ELF-1 (cell line): Measurements from ENCODE around the gene FLNB.

Experiments
- DNase-seq: peaks from one replicate; pipeline ENCODE4 v3.0.0-alpha.2; 2016; ENCODE audit warnings: low read depth, low spot score

Gene FLNB

GRCh38 chr3:58008141-58009025, at the start of gene FLNB:
TSS of gene FLNB (plus strand) at chr3:58008422. CDS start at chr3:58008565, 143 bp downstream.
- peak; percentile 79 for DNase-seq

- peak; percentile 65 for DNase-seq
These were observed 49.4 kb upstream of the FLNB start for GRCh38 chr3:57958642-57959422.

- no peak for DNase-seq
These were observed 48.6 kb upstream of the FLNB start for GRCh38 chr3:57959423-57960173.

- no peak for DNase-seq
These were observed 48.1 kb upstream of the FLNB start for GRCh38 chr3:57960174-57960505.

GRCh38 chr3:57961177-57961827, 46.9 kb upstream of the FLNB start:
- DNase-seq, result no peak

GRCh38 chr3:57961828-57962447, 46.3 kb upstream of the FLNB start:
- DNase-seq, result no peak

- DNase-seq, result no peak
These were observed 45.8 kb upstream of the FLNB start for GRCh38 chr3:57962448-57962834.

GRCh38 chr3:57963811-57964346, 44.3 kb upstream of the FLNB start:
- no peak for DNase-seq

GRCh38 chr3:57966829-57967228, 41.4 kb upstream of the FLNB start:
- DNase-seq, result no peak

GRCh38 chr3:57967590-57967989, 40.6 kb upstream of the FLNB start:
- no peak for DNase-seq

GRCh38 chr3:57968501-57968900, 39.7 kb upstream of the FLNB start:
- no peak for DNase-seq

GRCh38 chr3:57971975-57972374, 36.2 kb upstream of the FLNB start:
- DNase-seq, result no peak

GRCh38 chr3:57972531-57973111, 35.6 kb upstream of the FLNB start:
- DNase-seq, result no peak

- no peak for DNase-seq
These were observed 34.3 kb upstream of the FLNB start for GRCh38 chr3:57973715-57974477.

GRCh38 chr3:57974796-57975388, 33.3 kb upstream of the FLNB start:
- peak; percentile 79 for DNase-seq

- DNase-seq, result no peak
These were observed 30.4 kb upstream of the FLNB start for GRCh38 chr3:57977818-57978235.

- no peak for DNase-seq
These were observed 29.9 kb upstream of the FLNB start for GRCh38 chr3:57978316-57978715.

GRCh38 chr3:57980416-57980815, 27.8 kb upstream of the FLNB start:
- DNase-seq, result no peak

- no peak for DNase-seq
These were observed 26.6 kb upstream of the FLNB start for GRCh38 chr3:57981483-57982087.
